DMS79 (cell line): ENCODE results near the gene FBLN7.

Experiments
- DNase-seq: peaks from one replicate; lab custom pipeline; 2025; lab: John Stamatoyannopoulos, UW

The FBLN7 gene

DNA sequence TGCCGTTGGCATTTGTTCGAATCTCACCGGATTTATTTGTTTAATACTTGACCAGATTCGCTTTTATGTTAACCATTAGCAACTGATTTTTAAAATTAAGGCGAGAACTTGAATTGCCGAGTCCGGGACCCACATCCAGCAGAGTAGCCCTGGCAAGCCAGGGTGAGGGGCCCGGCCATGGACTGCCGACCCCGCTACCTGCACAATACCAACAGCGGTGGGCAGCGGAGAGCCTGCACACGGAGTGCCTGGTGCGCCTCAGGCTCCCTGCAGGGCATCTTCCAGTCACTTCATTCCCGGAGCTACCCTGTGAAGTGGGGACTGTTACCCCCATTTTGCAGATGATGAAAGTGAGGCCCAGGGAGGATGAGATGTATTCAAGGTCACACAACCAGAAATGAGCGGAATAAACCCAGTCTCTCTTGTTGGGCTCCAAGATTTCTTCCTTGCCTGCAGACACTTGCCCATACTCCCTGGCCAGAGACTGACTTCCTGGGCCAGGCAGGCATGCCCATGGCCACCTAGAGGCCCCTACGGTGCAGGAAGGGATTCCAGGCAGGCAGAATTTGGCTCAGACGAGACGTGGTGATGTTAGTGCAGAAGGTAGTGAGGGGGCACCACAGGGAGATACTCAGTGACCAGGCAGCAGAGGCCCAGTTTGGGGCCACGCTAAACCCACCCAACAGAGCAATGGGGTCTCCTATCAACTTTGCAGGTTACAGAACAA, 2.9 kb downstream of the FBLN7 start:
- no peak for DNase-seq

DNA sequence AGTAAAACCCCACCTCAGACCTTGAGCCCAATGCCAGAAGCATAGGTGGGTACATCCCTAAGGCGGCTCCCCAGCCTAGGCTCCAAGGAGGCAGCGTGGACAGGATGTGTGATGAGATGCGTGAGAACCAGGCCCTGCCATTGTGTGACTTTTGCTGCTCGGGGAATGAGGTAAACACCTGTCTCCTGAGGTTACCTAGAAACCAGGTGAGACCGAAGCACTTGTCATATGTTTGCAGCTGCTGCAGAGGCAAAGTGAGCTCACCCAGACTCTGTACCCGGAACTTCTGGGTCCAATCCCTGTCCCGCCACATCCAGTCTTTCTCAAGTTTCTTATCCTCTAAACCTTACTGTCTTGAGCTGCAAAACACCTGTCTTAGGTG, 3.4 kb downstream of the FBLN7 start:
- no peak for DNase-seq

DNA sequence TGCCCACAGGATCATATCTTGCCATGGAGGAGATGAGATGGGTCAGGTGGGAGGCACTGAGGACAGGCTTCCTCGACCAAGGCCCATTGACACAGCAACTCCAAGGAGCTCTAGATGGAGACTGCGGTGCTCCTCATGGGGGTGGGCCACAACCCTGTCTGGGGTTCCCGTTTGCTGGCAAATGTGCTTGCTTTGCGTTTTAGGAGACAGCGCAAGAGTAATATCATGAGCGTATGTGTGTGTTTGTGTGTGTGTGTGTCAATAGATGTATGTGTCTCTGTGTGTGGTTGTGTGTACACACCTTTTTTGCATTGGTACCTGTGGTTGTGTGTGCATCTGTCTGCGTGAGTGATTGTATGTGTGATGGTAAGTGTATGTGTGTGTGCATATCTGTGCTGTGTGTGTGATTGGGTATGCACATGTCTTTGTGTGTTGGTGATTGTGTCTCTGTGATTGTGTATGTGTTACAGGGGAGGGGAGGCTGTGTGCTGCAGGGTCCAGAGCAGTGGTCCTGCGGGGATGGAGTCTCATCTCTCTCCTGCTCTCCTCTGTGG, 4.4 kb downstream of the FBLN7 start:
- DNase-seq = no peak

DNA sequence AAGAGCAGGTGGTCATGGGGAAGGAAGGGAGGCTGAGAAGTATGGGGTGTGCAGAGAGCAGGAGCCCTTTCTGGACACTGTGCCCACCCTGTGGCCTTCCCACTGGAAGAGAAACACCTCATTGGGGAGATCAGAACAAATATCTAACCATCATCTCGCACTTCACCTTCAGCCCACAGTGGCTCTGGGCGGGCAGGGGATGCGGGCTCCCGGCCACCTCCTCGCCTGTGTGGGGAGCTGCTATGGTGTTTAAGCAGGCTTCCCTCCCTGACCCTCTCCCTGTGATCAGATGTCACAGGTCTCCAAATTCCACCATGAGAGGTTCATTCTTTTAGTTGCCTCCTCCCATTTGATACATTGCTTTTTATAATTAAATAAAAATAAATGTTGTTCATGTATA, 5.0 kb downstream of the FBLN7 start:
- DNase-seq = no peak

DNA sequence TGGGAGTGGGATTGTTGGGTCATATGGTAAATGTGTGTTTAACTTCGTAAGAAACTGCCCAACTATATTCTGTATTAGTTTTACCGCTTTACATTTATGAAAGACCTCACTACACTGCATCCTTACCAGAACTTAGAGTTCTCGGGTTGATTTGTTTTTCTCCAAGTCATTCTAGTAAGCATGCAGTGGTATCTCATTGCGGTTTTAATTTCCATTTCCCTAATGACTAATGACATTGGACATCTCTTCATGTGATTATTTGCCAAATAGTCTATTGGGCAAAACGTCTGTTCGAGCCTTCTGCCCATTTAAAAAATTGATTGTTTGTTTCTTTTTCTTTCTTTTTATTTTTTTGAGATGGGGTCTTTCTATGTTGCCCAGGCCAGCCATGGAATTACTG, 6.8 kb downstream of the FBLN7 start:
- DNase-seq = no peak

DNA sequence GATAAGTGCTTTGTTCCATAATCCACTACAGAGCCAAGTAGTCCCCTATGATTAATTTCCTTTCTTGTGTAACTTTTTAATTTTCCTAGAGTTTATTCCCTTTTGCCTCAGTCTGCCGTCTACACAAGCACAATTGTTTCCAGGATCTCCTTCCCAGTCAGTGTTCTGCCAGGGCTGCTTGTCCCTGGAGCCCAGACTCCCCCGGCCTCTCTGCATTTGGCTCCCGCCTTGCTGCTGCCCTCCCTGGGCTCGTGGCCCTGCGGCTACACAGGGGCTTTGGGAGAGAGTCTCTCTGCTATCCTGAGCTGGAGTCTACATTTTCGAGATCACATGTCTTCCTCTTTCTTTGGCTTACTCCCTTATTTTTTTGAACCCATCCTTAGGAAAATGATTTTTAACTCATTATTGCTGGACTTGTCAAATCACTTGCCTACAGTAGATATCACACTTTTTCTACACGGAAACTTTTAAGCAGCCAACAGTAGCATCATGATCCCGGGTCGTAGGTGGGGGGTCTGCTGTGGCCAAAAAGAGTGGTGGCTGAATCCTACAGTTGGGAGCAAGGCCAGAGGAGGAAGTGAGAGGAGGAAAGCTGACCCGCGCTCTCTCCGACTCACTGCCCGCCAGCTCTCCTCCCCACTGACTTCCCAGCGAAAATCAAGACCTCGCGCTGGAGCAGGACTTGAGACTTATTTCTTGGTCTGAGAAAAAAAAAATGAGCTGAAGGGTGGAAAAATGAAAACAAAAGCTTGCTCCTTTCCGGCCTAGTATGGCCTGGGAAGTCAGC, 9.4 kb downstream of the FBLN7 start:
- DNase-seq = no peak

DNA sequence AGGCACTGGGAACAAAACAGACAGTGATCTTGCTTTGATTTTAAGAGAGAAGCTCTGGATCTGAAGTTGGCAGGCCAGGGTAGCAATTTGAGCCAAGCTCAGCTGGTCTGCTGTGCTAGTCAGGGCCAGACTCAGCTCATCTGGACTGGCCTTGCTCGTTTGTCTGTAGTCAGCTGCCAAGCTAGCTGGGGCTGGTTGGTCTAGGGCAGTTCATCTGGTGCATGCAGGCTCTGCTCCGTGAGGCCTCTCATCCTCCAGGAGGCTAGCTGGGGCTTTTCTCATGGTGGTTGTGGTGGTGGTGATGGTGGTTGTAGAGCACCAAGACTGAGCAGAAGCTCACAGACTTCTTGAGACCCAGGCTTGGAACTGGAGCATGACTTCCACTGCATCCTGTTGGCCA, 10.3 kb downstream of the FBLN7 start:
- no peak for DNase-seq

DNA sequence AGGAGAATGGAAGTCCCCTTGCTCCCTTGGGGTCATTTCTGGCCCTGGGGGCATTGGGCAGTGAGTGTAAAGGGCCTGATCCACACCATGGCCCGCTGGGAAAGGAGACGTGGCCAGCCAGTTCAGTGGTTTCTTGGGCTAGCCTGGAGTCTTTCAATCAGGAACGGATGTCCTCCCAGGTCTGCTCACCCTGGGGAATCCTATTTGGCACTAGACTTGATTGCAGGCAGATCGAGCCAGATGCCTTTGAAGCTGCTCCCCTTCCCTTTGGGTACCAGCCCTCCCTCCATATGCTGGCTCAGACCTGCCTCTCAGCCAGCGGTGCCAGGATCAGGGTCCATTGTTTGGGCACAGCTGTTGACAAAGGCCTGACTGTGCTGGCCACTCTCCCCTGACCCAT, 11.0 kb downstream of the FBLN7 start:
- DNase-seq = no peak

DNA sequence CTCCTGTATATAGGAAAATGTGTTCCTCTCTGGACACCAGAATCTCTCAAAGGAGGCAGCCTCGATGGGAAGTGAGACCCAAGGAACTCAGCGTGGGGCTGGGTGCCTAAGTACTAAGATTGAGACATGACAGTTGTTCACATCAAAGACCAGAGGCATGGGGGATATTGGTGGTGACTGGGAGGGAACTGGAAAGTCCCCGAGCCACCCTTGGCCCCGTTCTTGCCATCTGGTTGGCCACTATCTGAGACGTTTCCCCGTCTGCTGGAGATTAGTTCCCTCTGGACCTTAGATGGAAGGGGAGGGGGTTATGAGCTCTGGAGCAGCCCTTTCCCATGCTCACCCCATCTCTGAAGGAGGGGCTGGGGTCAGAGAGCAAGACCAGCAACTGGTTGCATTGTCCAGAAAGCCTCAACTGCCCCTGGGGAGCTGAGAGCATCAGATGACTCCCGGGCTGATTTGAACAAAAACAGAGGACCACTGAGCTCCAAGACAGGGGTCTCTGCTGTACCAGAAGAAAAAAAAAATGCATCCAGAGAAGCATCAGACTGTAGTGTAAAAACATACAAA, 11.8 kb downstream of the FBLN7 start:
- DNase-seq = no peak

DNA sequence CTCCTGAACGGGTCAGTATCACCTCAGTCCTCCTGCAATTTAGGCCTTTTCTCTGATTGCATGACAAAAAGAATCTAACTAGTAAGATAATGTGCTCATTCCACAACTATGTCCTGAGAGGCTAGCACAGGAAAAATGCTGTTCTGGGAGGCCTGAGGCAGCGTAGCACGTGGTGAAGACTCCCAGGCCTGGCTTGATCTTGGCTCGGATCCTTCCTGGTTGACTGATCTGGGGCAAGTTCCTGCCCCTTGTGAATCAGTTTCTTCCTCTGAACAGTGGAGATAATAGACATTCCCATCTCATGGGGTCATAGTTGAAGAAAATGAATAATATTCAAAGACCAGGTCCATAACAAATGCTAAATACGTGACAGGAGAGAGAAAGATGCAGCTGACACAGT, 12.3 kb downstream of the FBLN7 start:
- DNase-seq = no peak

DNA sequence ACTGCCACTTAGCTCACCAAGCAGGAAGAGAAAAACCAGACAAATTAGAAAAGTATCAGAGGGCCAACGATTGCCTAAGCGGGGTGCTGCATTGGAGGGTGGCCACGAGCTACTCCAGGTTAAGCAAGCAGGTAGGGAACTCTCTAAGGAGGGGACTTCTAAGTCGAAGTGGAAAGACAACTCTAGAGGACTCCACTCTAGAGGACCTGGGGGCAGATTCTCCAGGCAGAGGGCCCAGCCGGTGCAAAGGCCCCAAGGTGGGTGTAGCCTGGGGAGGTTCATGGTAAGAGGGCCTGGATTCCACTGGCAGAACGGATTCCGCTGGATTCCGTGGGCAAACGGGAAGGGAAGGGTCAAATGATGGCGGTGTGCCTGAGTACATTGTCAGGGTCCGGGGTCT, 12.7 kb downstream of the FBLN7 start:
- DNase-seq = no peak

DNA sequence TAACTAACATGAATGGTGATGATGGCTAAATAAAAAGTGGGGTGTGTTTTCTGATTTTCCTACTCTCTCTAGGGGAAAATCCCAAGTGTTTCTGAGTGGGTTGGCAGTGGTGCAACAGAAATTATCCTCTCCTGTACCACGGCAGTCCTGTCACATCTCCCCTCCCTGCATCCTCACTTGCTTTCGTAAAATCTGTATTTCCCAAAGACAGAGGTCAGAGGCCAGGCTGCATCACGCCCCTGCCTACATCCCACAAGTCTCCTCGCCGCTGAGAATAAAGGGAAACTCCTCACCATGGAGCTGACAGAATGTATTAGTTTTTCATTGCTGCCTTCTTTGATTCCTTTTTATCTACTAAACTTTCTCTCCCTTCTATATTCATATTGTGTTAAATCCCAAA, 13.1 kb downstream of the FBLN7 start:
- DNase-seq = no peak

DNA sequence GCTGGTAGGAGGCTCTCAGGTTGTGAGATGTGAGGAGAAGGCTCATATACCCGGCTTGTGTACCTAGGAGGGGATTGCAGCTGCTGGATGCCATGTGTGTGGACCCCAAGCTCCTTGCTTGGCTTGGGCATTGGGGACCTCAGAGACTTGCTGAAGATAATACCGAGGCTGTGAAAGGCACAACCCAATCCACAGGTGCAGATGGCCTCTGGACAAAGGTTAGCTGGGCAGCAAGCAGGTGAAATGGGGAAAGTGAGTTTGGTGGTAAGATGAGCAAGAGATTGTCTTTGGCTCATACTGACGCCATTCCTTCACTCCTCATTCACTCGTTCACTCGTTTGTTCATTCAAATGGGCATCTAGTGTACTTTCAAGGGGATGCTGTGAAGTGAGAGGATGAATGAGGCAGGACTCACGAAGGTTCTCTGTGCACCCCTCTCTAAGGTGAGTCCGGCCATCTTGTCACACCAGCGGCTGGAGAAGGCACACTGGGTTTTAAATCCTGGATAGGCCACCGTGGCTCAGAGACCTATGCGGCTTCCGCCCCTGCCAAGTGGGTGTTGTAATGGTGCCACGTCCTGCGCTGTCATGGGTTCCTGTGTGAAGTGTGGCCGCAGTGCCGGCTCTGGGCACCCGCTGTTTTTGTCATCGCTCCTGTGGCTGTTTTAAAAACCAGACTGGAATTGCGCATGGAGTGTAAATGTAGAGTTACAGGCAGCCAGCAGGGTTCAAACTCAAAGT, 13.7 kb downstream of the FBLN7 start:
- no peak for DNase-seq

DNA sequence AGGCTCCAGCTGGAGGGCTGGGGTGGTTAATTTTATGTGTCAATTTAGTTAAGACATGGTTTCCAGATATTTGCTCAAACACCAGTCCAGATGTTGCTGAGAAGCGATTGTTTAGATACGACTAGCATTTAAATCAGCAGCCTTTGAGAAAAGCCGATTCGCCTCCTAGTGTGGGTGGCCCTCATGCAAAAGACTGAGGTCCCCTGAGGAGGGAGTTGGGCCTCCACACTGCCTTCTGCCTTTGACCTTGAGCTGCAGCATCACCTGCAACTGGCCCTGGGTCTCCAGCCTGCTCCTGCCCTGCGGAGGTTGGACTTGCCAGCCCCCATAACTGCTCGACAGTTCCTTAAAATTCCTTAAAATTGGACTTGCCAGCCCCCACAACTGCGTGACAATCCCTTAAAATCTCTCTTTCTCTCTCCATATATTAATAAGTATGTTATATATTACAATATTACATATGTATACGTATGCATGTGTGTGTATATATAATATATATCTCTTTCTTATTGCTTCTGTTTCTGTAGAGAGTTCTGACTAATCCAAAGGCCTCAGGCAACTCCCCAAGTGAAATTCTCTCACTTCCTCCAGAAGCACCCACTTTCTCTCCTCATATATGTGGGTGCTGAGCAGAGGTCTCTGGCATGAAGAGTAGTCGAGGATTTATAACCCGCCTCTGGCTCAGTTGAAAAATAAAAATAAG, 14.4 kb downstream of the FBLN7 start:
- DNase-seq = no peak

DNA sequence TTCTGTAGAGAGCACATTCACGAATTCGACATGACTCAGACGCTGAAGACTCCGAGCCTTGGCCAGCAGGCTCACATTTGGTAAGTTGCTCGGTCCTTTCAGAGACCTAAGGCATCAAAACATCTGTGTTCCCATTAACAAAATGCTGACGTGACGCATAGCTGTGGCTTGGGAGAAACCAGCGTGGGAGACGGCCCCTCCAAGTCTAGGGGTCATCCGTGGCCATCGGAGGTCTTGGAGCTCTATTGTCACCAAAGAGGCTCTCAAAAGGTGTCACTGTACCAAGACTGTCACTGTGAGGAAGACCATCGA, 14.9 kb downstream of the FBLN7 start:
- no peak for DNase-seq

DNA sequence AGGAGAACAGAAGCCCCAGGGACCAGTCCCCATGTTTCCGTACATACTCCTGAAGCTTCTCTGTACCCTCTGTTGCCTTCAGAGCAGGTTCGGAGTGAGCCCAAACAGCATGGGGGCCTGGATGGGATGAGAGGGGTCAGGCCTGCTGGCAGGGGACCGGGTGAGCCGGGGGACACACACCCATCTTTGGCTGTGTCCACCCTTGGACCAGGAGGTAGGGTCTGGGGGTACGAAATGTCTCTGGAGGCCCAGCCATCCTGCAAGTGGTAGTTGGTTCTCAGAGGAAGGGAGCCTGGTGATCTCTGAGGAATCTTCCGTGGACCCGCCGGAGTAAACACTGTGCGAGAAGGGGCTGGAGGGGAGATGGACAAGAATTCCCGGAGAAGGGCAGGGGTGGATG, 15.3 kb downstream of the FBLN7 start:
- no peak for DNase-seq

DNA sequence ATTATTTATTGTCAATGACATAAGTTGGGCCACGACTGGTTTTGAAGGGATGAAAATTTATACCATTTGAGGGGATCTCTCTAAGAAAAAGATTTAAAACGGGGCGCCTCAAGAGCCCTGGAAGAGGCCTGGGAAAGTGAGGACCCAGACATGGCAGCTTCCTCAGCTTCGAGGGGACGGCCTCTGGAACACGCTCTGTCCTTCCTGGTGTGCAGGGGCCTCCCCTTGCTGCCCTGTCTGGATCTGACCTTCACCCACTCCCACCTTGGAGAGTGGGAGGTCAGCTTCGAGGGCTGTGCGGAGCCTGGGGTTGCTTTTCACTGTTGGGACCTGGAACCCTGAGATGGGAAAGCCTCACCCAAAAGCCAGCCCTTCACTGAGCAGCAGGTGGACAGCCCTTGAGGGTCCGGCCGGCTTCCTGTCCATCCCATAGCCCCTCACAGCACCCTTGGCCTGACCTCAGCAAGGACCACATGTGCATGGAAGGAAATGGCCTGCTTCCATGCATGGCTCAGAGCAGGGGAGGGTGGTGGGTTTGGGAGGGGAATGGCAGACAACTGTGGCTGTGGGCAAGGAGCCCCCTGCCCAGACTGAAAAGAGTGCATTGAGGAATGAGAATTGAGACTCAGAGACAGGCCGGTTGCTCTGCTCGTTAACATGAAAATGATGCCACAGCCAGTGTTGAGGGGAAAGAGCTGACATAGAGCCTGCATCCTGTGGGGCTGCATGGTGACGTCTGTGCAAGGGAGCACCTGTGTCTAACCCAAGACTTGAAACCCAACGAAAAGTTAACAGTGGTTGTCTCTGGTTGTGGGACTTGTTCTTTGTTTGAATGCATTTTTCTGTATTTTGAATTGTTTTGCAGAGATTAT, 16.3 kb downstream of the FBLN7 start:
- no peak for DNase-seq

DNA sequence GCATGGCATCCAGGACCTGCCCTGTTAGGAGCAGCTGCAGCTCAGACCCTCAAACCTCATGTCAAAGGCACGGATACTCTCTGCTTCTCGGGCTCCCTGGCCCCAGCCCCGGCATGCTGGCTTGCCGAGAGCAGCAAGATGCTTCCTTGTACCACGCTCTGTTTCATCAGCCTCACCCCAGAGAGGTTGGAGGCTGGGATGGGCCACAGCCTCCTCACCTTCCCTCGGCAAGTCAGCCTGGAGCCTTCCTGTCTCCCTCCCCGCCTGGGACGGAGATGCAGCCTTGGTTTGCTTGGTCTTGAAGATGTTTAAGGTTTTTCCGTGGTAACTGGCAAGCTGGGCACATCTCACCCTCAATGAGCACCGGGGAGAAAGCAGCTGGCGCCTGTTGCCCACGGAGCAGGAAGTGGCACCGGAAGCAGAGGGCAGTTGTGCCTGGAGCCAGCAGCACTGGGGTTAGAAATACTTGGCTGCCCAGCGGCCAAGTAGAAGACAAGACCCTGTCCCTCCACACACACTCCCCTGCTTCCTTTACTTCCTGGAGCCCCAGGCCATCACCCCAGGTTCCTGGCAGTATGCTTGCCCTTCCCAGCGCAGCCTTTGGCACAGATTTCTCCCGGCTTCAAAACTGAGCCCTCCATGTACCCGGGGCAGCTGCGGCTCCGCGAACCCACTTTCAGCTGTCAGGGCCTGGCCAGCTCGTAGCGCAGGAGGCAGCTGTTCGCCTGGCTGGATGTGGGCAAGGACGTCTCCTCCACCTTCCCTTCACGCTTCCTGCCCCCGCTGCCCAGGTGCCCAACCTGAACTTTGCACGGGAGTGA, 17.4 kb downstream of the FBLN7 start:
- no peak for DNase-seq

DNA sequence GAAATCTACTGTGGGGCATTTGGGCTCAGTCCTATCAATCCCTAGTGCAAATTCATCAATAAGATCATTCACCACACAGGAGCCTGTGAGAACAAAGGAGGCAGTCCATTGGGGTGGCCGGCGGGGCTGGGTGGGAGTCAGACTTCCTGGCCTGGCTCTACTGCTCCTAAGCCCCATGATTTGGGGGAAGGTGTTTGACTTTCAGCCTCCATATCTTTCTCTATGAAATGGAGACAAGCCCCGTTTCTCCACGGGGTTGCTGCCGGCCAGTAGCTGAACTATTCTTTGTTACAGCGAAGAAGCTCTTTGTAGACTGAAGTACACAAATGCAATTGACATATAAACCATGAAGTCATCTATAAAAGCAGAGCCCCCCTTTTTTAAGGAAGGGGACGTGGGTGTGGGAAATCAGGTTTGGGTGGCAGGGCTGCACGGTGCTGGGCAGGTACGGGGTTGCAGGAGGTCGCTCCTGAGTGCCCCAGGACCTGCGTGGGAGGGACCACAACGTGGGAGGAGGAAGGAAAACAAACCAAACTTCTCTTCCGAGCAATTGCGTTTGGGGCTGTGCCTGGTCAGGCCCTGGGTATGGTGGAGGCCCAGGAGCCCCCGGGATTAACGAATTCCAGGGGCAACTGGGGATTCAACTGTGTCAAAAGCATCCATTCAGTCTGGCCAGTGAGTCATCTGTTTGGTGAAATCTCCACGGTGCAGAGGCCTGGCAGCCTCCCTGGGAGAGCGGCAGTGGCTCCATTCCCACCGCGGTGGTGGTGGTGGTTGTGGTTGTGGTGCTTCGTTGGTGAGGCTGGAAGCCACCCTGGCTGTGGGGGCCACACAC, 18.2 kb downstream of the FBLN7 start:
- no peak for DNase-seq
